Right ventricle myocardium inferior (tissue), 1 donor: Measurements from ENCODE around the gene CNTNAP5. TPM values are rescaled to one million over a fixed set of nuclear protein-coding genes. Genes with fewer than 3 reads are reported as not detected.

Experiments used
- ATAC-seq: fragments of 200-7000 bp; cut with Tn5 transposase; one replicate; pipeline ENCODE4 v1.9.1; 2020; ENCODE audit warnings: mild to moderate bottlenecking, moderate library complexity
- DNase-seq: peaks from one replicate; pipeline ENCODE4 v3.0.0; 2021; ENCODE audit errors: missing footprints
- intact Hi-C: fragments of 100-400 bp; cut with DNase I; formaldehyde crosslinking; loops from one replicate; pipeline ENCODE4 v1.11.0; 2022
- long read RNA-seq: library from polyadenylated mRNA; unstranded; transcript quantifications from one replicate; pipeline ENCODE4 v2.0.0, GENCODE V29; 2021
- total RNA-seq: library from RNA; stranded (reverse); fragmentation: NEBNext Ultra II Directional; extraction: Animal tissue kit (Norgen Biotek cat#: 25700); gene quantifications from one replicate; pipeline ENCODE4 v1.2.1, GENCODE V29; 2021
- donor health status: DM: no; HTN: yes; CAD: no; lungs with severe emphysema.

Gene CNTNAP5
- total RNA-seq, result not detected
- long read RNA-seq, result 0 reads

DNA sequence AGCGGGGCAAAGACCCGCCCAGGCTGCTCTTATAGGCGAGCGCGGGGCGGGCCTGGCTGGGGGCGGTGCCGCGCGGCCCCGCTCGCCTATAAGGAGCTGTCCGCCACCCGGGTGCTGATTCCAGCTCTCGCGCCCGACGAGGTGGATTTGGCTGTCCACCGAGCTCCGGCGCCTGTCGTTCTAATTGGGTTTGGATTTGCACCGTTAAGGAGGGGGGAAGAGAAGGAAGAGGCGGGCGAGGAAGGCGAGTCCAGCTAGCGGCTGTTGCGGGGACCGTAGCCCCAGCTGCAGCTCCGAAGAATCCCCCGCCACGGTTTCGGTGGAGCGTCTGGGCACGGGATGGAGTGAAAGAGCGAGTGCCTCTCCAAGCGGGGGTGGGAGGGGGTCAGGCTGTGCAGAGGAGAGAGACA is at the start of gene CNTNAP5:
TSS of gene CNTNAP5 (plus strand) at position 117 of the 410 bp plus-strand sequence. CDS start 364 bp downstream, outside the sequence.
- ATAC-seq, result peak; percentile 65
- intact Hi-C loops, result no loop called here
- peak; percentile 71 for DNase-seq

DNA sequence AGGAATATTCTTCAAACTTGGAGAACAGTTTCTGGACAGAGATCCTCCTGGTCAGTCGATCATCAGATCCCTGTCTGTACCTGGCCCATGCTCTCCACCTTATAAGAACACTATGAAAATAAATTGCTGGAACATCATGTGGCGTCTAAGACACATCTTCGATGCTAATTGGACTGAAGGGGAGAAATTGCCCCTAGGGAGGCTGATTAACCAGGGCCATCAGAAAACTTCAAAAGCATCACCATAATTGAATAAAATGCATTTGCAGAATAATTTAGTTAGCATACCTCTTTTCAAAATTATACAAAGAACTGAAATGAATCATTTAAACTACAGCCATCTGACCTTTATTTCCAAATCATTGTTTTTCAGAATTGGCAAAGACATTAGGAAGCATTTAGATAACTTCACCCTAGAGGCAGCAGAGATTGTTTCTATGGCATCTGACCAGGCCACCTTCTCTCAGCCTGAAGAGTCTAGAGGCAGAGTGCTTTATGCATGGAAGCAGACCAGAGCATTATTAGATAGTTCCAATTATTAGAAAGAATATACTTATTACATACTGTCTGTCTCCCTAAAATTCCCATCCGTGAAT is 48.9 kb upstream of the CNTNAP5 start:
- ATAC-seq (no peak), DNase-seq (no peak)
- intact Hi-C loops, result no loop called here

DNA sequence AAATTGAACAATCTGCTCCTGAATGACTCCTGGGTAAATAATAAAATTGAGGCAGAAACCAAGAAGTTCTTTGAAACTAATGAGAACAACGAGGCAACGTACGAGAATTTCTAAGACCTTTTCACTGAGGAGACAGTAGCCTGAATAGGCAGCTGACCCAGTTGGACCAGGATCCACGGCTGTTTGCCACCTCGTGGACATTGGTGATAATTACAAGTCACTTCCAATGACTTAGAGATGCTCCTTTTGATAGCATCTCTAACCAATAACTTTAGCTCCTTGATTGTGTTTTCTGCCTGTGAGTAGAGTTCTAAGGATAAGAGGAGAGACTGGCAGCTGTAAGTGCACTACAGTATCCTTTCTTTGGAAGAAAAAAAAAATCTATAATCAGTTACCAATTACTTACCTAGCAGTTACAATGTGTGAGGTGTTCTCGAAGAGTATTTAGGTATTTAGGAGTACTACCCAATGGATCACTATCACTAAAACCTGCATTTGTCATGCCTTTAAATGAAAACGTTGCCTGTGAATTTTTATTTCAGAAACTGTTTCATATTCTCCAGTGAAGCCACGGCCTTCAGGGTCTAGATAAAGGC is 31.3 kb upstream of the CNTNAP5 start:
- ATAC-seq (no peak), DNase-seq (no peak)
- intact Hi-C loops, result no loop called here

DNA sequence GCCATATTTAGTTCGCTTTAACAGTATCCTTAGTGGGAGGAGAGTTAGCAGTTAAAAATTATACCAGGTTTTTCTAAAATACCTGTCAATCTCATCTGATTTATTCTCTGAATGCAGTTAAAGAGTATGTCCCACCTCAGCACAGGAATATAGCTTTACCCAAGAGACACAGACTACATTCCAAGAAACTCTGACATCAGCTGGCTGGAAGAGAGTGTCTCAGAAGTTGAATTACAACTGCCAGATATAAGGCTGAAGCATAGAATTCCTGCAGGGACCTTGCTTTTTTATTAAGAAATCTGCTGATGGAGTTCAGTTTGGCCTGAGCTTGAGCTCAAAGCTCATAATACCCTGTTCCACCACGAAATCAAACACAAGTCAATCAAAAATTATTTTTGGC is 25.4 kb upstream of the CNTNAP5 start:
- intact Hi-C loops, result no loop called here

DNA sequence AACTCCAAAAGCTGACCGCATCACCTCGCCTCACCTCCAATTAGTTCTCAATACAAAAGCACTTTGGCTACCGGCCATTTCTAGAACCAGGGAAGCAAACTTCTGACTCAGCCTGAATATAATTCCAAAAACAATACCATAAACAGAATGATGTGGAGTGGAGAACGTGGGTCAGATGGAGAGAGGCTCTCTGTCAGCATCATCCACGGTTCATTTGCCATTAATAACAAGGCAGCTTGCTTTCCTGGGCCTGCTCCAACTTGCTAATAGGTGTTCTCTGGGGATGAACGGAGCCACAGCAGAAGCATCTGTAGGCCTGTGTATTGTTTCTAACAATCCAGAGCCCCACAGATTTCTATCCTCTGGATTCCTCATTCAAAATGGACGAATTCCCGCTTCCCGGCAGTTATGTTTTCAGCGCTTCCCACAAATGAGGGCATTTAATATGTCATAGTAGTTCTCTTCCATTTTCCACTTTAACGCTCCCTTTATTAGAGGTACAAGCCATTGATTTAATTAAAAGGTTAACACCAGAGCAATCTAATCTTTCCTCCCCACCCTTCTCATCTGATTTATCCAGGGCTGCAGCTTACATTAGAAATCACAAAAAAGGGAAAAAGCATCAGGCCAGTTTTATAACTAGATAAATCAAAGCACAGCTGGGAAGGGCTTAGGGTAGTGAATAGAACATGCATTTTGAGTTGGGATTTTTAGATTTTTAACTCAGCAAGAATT is 23.2 kb upstream of the CNTNAP5 start:
- intact Hi-C loops, result no loop called here
- ATAC-seq, result no peak
- no peak for DNase-seq

More for the DNA sequence above, 25.4 kb upstream of the CNTNAP5 start:
- no peak for ATAC-seq
- no peak for DNase-seq

DNA sequence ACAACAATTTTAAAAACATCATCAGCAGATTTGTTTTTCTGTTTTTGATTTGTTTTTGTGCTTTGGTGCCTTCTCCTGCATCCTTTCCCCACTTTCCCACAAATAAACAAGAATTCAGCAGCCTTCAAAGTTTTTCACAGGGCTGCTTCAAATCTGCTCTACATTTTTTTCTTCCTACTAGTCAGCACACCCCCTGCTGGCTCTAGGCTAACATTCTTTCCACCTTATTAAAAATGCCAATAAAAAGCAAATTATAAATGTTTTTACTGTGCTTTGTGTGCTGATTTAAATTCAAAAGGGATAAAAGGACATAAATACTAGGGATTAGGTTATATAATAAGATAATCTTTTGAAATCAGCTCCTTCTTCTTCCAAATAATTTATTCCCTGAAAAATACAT is 6.2 kb upstream of the CNTNAP5 start:
- ATAC-seq (no peak), DNase-seq (no peak)
- intact Hi-C loops, result no loop called here

DNA sequence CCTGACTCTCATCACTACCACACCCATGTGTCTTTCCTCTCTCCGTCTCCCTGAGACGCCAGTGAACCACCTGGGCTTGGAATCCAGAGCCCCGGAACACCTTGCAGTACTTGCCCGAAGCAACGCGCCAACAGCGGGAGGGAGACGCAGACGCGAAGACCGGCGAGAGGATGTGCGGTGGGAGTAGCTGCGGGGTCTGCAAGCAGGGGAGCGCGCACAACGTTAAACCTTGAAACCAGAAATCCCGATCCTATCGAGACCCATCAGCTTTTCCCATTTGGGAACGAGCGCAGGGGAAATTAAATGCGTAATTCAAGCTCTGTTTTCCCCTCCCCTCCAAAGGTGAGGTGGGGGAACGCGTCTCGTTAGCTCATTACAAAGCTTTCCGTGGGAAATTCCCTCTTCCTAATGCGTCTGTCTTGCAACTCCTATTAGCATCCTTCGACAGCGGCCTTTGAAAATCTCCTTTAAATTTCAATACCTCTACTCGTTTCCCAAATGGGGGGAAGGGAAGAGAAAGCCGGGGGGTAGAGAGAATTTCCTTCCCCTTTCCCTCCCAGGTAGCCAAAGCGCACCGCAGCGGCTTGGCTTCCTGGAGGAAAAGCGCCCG is 421 bp upstream of the CNTNAP5 start:
- DNase-seq (no peak), ATAC-seq (no peak)
- intact Hi-C loops, result no loop called here

DNA sequence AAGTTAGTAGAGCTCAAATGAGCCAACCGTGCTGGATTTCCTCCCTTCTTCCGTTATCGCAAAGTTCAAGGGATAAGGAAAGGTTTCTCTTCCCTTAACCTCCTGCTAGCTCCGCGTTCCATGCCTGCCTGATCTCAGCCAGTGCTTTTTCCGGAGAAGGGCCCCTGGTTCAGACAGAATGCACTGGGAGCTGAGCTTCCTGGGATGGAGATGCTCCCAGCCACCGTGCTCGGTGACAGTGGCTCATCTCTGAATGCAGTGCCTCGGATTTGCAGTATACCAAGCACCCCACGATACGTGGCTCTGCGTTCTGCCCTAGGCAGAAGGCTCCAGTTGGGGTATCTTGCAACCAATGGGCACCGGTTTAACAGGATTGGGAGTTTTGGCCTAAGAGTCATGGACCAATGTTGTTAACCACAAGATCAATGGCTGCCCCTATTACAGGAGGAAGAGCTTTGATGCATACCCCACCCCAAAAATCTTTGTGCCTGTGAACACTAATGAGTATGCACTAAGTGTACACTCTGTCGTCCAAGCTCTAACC is 876 bp downstream of the CNTNAP5 start:
- intact Hi-C loops, result loop anchor here (2.0 kb wide), 1 partner anchor 785 kb away; no protein-coding TSS in a partner anchor
- peak; percentile 28 for ATAC-seq
- DNase-seq, result no peak

DNA sequence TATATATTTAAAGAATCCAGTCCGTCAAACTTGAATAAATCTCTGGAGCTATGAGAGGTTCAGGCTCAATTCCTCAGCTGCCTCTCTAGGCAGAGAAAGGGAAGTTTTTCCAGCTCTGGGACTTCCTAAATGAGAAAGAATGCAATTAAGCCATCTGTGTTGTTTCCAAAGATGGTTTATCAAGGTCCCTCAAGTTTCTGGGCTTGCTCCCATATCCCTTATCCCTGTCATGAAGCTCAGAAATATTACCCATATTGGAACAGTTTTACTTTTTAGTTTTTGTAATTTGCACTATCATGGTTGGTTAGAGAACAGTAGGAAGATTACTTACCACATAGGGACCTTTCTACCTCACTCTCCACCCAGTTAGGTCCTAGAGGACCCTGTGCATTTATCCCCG is 1.4 kb downstream of the CNTNAP5 start:
- ATAC-seq (no peak), DNase-seq (no peak)
- intact Hi-C loops, result loop anchor here (2.0 kb wide), 1 partner anchor 784 kb away; no protein-coding TSS in a partner anchor

DNA sequence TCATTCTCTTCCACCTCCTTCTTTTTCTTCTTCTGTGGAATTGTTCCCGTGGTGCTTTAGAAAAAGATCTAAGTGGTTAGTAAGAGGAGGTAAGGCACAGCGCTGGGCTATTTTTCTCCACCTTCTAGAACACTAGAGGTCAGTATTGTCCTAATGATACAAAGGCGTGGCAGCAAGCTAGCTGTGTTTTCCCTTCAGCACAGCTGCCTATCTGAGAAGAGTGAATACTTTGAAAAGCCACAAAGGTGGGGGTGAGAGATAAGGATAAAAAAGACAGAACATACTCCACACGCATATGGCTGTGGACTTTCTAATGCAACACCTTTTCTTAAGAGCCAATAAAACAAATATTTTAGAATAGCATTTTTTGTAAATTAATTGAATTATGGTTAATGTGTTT is 2.1 kb downstream of the CNTNAP5 start:
- DNase-seq, result no peak
- ATAC-seq, result no peak
- intact Hi-C loops, result loop anchor here (2.0 kb wide), 1 partner anchor 784 kb away; no protein-coding TSS in a partner anchor

DNA sequence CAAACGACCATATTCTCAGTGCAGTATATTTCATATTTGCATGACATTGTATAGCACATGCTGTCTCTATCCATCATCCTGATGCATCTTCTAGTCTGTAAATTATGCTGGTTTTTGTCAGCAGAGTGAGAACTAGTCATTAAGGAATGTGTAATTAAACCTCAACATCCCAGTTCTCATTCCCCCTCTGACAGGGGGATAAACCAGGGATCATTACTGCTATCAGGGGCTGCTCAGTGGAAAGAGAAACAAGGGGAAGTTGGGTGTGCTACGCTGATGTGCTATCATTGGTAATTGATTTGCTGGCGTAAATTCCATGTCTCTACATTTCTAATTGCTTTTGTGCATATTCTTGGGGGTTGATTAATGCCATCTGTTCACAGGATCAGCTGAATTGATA is 7.7 kb downstream of the CNTNAP5 start:
- DNase-seq (no peak), ATAC-seq (no peak)
- intact Hi-C loops, result no loop called here

DNA sequence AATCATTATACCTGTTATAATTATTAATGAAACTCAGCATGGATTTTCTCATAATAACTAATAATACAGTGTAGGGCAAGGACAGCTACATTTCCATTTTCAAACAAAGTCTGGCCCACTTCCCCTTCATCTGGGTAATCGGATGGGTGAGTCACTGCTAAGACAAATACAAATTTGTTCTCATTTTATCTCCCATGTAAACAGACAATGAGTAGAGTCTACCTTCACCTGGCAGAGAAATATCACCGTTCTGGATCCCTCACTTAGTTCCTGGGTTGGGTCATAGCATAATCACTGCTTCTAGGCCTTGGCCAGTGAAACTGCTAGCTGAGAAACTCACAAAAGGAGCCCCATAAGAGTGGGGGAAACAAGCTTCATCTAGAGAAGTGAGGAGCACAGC is 9.2 kb downstream of the CNTNAP5 start:
- ATAC-seq (no peak), DNase-seq (no peak)
- intact Hi-C loops, result no loop called here

DNA sequence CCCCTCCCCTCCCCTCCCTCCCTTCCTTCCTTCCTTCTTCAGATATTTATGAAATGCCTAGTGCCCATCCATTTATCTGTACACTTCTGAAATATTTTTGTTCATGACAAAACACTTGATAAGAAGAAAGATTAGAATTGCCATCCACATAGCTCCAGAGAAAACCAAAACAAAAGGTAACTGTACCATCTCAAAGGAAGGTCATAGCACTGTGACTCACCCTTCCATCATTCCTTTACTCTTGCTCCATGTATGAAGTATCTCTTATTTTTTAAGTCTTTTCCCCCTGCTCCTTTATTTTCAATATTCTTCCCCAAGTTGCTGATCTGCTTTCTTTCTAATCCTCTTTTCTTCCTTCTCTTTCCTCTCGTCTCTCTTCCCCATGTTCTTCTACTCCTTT is 9.9 kb downstream of the CNTNAP5 start:
- intact Hi-C loops, result no loop called here
- DNase-seq (no peak), ATAC-seq (no peak)

DNA sequence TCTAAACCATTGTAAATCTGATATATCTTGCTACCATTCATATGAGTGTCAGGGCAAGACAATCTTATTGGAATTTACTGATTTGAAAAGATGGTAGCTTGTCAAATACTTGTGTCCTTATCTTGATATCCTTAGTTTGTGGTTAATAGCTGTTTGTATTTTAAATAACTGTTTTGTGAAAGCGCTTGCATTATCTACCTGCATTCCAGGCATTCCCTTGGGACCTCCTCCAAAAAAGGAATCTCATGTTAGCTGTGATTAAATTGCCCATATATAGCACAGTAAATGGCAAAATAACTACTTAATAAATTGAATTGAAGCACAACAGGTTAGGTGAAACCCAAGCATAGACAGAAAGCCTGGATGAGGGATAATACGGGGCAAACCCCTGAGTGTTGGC is 13.9 kb downstream of the CNTNAP5 start:
- ATAC-seq, result no peak
- no peak for DNase-seq
- intact Hi-C loops, result no loop called here

DNA sequence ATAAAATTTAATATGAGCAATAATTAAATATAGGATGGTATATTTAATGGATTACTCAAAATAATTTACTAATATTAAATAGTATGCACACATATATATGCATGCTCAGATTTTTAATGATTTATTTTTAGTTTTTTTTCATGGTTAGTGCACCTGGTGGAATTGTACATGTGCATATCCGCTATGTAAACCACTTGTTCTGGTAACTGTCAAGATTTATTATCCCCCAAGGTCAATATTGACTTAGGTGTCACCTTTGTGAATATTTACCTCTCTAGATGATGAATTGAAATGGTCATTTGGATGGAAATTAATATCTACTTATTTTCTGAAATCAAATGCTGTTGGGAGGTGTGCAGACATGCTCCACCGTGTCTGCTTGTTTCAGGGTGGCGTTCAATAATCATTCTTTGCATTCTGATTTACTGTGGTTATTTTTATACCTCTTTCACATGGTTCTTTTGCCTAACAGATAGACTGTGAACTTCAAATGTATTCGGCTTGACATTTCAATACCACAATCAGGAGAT is 14.7 kb downstream of the CNTNAP5 start:
- ATAC-seq (no peak), DNase-seq (no peak)
- intact Hi-C loops, result no loop called here

DNA sequence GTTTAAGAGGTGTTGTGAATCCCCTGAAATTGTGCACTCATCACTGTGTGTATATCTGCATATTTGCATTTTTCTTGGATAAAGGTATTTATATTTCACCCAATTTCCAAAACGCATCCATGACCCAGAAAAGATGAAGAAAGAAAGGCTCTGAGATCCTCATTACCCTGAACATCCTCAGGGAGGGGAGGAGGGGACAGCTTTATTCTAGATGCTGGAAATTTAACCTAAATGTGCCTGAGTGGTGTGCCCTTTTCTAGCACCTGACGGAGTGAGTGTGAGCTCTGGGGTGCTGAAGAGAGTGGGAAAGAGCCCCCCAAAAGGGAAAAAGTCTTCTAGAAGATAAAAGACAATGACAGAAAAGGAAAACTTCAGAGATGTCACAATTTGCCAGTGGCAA is 20.8 kb downstream of the CNTNAP5 start:
- intact Hi-C loops, result no loop called here
- no peak for DNase-seq
- ATAC-seq, result no peak

DNA sequence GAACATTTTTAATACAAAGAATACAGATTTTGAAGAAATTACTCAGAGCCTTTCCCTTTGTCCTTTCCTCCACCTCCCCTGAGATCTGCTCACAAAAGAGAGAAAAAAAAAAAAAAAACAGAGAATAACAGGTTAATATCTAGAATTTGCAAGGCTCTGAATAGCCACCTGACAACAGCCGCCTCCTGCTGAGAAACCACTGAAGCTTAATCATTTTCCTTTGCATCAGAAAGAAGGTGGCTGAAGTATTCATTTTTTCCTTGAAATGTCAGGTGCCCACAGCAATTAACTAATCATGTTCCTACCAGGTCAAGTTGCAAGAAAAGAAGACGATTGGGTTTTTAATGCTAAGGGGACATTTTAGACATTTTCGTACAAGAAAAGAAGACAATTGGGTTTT is 21.2 kb downstream of the CNTNAP5 start:
- ATAC-seq (no peak), DNase-seq (no peak)
- intact Hi-C loops, result no loop called here

DNA sequence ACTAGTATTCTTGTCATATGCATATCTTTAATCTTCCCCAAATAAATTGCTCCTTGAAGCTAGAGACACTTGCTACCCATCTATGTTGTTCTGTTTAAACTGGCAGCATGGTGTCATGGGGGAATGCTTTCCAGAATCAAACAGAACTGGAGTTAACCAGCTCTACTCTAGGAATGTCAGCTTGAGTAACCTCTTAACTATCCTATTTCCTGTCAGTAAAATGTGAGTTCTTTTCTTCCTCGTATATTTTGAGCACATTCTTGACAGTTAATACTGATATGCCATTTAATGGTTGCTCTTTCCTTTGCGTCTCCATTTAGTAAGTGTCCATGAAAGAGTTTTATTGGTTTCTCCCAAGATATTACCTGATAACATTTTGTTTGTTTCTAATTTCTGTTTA is 23.0 kb downstream of the CNTNAP5 start:
- DNase-seq, result no peak
- intact Hi-C loops, result no loop called here
- ATAC-seq, result no peak

DNA sequence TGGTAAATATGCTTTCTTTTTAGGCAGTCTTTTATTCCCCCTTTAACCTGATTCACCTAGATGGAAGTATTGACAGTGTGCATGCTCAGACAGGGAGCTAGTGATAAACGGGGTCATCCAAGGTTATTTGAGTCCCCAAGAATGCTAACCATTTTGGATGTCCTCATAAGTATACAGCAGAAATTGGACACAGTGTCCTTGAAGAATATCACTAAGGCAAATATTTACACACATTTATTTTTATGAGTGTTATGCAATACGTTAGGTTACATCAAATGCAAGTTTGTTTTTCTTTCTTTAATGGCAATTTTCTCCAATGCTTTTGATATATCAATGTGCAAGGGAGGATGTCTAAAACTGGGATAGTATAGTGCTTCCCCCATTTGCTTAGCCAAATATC is 23.6 kb downstream of the CNTNAP5 start:
- intact Hi-C loops, result no loop called here
- ATAC-seq (no peak), DNase-seq (no peak)
